NCI-H345 treated with DMSO at 0.1 percent for 48 hours (cell line): ENCODE data around the gene PDE3B.
"Not testable (repeated sequence)": the region's sequence is repeated elsewhere in the genome, so short reads cannot be mapped to it uniquely, and the experiment has no call there.

ENCODE experiments used
- DNase-seq: peaks from one replicate; lab custom pipeline; 2025; ENCODE audit not compliant: unreplicated experiment; lab: John Stamatoyannopoulos, UW

The PDE3B gene

GRCh38 chr11:14641801-14642200 lies 1.8 kb upstream of the PDE3B start:
- no peak for DNase-seq

- no peak for DNase-seq
These were observed 1.2 kb upstream of the PDE3B start for GRCh38 chr11:14642453-14642852.

GRCh38 chr11:14642873-14643696 lies 519 bp upstream of the PDE3B start:
- DNase-seq: no peak

GRCh38 chr11:14644226-14645014 lies 816 bp downstream of the PDE3B start:
- peak; percentile 19 for DNase-seq

GRCh38 chr11:14645015-14645912 lies 1.7 kb downstream of the PDE3B start:
- DNase-seq: peak; percentile 44

GRCh38 chr11:14645985-14646900 lies 2.6 kb downstream of the PDE3B start:
- DNase-seq: peak; percentile 26

GRCh38 chr11:14650064-14650463 lies 6.5 kb downstream of the PDE3B start:
- no peak for DNase-seq

GRCh38 chr11:14653090-14653489 lies 9.5 kb downstream of the PDE3B start:
- DNase-seq: no peak

GRCh38 chr11:14655435-14655834 lies 11.8 kb downstream of the PDE3B start:
- no peak for DNase-seq

GRCh38 chr11:14656536-14657457 lies 13.2 kb downstream of the PDE3B start:
- no peak for DNase-seq

- DNase-seq: no peak
These were observed 14.2 kb downstream of the PDE3B start for GRCh38 chr11:14657841-14658240.

- DNase-seq: not testable (repeated sequence)
These were observed 21.3 kb downstream of the PDE3B start for GRCh38 chr11:14664926-14665325.

GRCh38 chr11:14667329-14667728 lies 23.7 kb downstream of the PDE3B start:
- DNase-seq: not testable (repeated sequence)

GRCh38 chr11:14668731-14669301 lies 25.2 kb downstream of the PDE3B start:
- no peak for DNase-seq

GRCh38 chr11:14669499-14669898 lies 25.9 kb downstream of the PDE3B start:
- no peak for DNase-seq

- no peak for DNase-seq
These were observed 26.4 kb downstream of the PDE3B start for GRCh38 chr11:14669958-14670357.

- DNase-seq: no peak
These were observed 29.0 kb downstream of the PDE3B start for GRCh38 chr11:14672635-14673034.

- DNase-seq: no peak
These were observed 29.8 kb downstream of the PDE3B start for GRCh38 chr11:14673421-14673820.
